Natural killer cell (primary cell): ENCODE data around the gene MVP. TPM values are rescaled to one million over a fixed set of nuclear protein-coding genes. Genes with fewer than 3 reads are reported as not detected.

Source experiments
- ATAC-seq, 3 donors: fragments of 150-1000 bp in 2 of 3; fragments of 200-7000 bp in 1 of 3; cut with Tn5 transposase; 1 replicate in 1 of 3; 2 replicates in 2 of 3; pipeline ENCODE4 v1.10.0; 2021; ENCODE audit warnings: mild to moderate bottlenecking in 2 of 3, moderate library complexity in 2 of 3
- DNase-seq, 2 donors: peaks; one replicate each; pipeline versions ENCODE4 v3.0.0 to v3.0.0-alpha.2; 2013 to 2021; ENCODE audit warnings: mixed read lengths in 1 of 2
- H3K27ac ChIP-seq: one replicate; pipeline ENCODE4 v1.5.1; 2013; ENCODE audit warnings: mild to moderate bottlenecking, low read length
- H3K27me3 ChIP-seq: one replicate; pipeline ENCODE4 v1.6.1; 2013; ENCODE audit warnings: low read length; ENCODE audit not compliant: control insufficient read depth, insufficient read depth
- H3K36me3 ChIP-seq: one replicate; pipeline ENCODE4 v1.6.1; 2013; ENCODE audit warnings: low read length; ENCODE audit not compliant: control insufficient read depth, insufficient read depth
- H3K4me1 ChIP-seq: one replicate; pipeline ENCODE4 v1.6.1; 2013; ENCODE audit warnings: low read length; ENCODE audit not compliant: control insufficient read depth, insufficient read depth
- H3K4me3 ChIP-seq: one replicate; pipeline ENCODE4 v1.5.1; 2013; ENCODE audit warnings: low read length
- H3K9me3 ChIP-seq: one replicate; pipeline ENCODE4 v1.6.1; 2013; ENCODE audit warnings: low read length; ENCODE audit not compliant: control insufficient read depth, insufficient read depth
- H3K27ac Mint-ChIP-seq, 2 donors: one replicate each; pipeline ENCODE4 v1.8.0; 2022; ENCODE audit warnings: mild to moderate bottlenecking in 2 of 2, mixed read lengths in 2 of 2, moderate library complexity in 1 of 2
- H3K27me3 Mint-ChIP-seq, 2 donors: one replicate each; pipeline ENCODE4 v1.8.0; 2022; ENCODE audit warnings: low read depth in 2 of 2, mixed read lengths in 2 of 2
- H3K36me3 Mint-ChIP-seq: one replicate; pipeline ENCODE4 v1.8.0; 2022; ENCODE audit warnings: mixed read lengths
- H3K4me1 Mint-ChIP-seq, 2 donors: one replicate each; pipeline ENCODE4 v1.8.0; 2022; ENCODE audit warnings: mixed read lengths in 2 of 2
- H3K4me3 Mint-ChIP-seq: one replicate; pipeline ENCODE4 v1.8.0; 2022; ENCODE audit warnings: mild to moderate bottlenecking, moderate library complexity, mixed read lengths
- H3K9me3 Mint-ChIP-seq, 2 donors: one replicate each; pipeline ENCODE4 v1.8.0; 2022; ENCODE audit warnings: mixed read lengths in 2 of 2
- WGBS: methylation state at CpG from one replicate; pipeline ENCODE4 v1.1.7; 2013; ENCODE audit warnings: missing lambda C conversion rate; ENCODE audit not compliant: insufficient coverage; 5-methylcytosine and 5-hydroxymethylcytosine counted together
- intact Hi-C: fragments of 100-400 bp; cut with micrococcal nuclease; formaldehyde crosslinking; loops from one replicate; pipeline ENCODE4 v1.14.2; 2022
- total RNA-seq, 4 donors: library from RNA; stranded (reverse); fragments of 120-200 nt in 1 of 4; gene quantifications; one replicate each; pipeline versions ENCODE4 v1.2.3 to v1.2.4, GENCODE V29; 2013 to 2022
- TF ChIP-seq, protein P1 (sequence below): fragments of 200-600 bp; IDR thresholded peaks from one replicate; pipeline ENCODE4 v1.8.0; 2022; ENCODE audit warnings: antibody characterized with exemption

Gene MVP
- total RNA-seq, 3 donors from 2014 or later (not counting 1 experiment from before 2014, with no cell fraction given), result 154 to 168 (median 163) TPM

DNA sequence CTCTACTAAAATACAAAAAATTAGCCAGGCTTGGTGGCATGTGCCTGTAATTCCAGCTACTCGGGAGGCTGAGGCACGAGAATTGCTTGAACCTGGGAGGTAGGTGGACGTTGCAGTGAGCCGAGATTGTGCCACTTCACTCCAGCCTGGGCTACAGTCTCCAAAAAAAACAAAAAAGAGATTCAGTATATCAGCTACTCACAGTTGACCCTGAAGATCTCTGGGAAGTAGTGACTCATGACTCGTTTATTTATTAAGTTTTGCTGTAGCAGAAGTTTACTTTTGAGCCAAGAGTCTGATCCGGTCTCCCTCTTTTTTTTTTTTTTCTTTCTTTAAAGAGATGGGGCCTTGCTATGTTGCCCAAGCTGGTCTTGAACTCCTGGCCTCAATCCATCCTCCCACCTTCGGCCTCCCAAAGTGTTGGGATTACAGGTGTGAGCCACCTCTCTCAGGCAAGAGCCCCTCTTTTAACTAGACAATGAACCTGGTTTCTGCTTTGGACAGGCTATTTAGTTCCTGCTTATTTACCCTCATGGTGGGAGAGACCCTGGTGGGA, 4.4 kb downstream of the MVP start:
- H3K9me3 ChIP-seq, result no peaks in the 10 kb centered on the region
- peaks cover 73% of the 10 kb centered on the region for H3K4me1 ChIP-seq
- no peaks in the 10 kb centered on the region for H3K36me3 Mint-ChIP-seq
- no peaks in the 10 kb centered on the region for H3K9me3 Mint-ChIP-seq
- TF ChIP-seq, protein P1, sequence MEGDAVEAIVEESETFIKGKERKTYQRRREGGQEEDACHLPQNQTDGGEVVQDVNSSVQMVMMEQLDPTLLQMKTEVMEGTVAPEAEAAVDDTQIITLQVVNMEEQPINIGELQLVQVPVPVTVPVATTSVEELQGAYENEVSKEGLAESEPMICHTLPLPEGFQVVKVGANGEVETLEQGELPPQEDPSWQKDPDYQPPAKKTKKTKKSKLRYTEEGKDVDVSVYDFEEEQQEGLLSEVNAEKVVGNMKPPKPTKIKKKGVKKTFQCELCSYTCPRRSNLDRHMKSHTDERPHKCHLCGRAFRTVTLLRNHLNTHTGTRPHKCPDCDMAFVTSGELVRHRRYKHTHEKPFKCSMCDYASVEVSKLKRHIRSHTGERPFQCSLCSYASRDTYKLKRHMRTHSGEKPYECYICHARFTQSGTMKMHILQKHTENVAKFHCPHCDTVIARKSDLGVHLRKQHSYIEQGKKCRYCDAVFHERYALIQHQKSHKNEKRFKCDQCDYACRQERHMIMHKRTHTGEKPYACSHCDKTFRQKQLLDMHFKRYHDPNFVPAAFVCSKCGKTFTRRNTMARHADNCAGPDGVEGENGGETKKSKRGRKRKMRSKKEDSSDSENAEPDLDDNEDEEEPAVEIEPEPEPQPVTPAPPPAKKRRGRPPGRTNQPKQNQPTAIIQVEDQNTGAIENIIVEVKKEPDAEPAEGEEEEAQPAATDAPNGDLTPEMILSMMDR, result no peak
- DNase-seq (no peak), ATAC-seq (no peak)
- H3K4me3 ChIP-seq, result no peak overlapping the region
- peaks cover 38 to 53% of the 10 kb centered on the region in 2 donors for H3K4me1 Mint-ChIP-seq
- H3K36me3 ChIP-seq, result peaks cover 2% of the 10 kb centered on the region
- intact Hi-C loops, result no loop called here
- H3K4me3 Mint-ChIP-seq, result no peak overlapping the region
- H3K27me3 Mint-ChIP-seq, result no peaks in the 10 kb centered on the region
- H3K27me3 ChIP-seq, result no peaks in the 10 kb centered on the region
- H3K27ac Mint-ChIP-seq, result peak overlapping the region; percentile 69 to 76
- 83% methylated on average over 7 of the region's 7 CpGs for WGBS
- H3K27ac ChIP-seq, result no peak overlapping the region

DNA sequence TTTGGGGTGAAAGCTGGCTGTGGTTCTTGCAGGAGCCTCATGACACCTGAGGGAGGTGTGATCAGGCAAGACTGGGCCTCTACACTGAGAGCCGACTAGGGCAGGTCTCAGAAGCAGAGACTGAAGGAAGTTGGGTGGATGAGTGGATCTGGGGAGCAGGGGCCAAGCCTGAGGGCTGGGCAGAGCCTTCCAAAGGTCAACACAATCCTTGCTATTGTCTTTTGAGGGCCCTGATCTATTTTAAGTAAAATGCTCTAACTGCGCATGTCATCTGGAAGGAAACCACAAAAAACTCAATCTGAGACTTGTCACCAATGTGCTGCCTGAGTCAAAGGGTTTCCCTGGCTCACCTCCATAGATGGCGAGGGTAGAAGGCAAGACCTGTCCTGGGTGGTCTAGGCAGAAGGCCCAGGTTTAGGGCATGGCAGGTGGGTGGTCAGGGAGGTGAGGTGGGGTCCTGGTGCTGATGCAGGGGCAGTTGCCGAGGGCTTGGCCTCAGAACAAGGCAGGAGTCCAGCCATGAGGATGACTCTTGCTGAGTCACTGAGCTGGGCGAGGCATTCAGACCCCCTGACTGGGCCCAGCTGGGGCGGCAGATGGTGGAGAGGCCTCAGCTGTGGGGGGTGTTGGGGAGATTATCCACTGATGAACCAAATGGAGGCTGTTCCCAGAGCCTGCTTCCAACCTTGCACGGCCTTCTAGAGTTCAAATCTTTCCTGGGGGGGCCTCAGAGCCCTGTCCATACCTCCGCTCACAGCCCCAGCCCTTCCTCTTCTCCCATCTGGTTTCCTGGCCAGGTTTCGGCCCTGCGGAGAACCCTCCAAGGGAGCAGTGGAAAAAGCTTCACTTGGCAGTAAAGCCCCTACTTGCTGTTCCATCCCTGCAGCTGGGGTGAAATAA, 5.1 kb downstream of the MVP start:
- H3K4me3 Mint-ChIP-seq, result peak overlapping the region; percentile 29
- Histone ChIP-seq H3K27me3 (no peaks in the 10 kb centered on the region), H3K27ac (no peak overlapping the region), H3K4me1 (peaks cover 66% of the 10 kb centered on the region), H3K9me3 (no peaks in the 10 kb centered on the region), H3K36me3 (peaks cover 4% of the 10 kb centered on the region), H3K4me3 (no peak overlapping the region)
- no peaks in the 10 kb centered on the region for H3K36me3 Mint-ChIP-seq
- ATAC-seq (no peak), DNase-seq (peak in 1 of 2 donors; percentile 61)
- H3K9me3 Mint-ChIP-seq, result no peaks in the 10 kb centered on the region
- H3K27me3 Mint-ChIP-seq, result no peaks in the 10 kb centered on the region
- TF ChIP-seq, protein P1, result no peak
- intact Hi-C loops, result no loop called here
- WGBS, result 54% methylated on average over 10 of the region's 10 CpGs
- peak overlapping the region; percentile 69 to 76 for H3K27ac Mint-ChIP-seq
- peaks cover 31 to 53% of the 10 kb centered on the region in 2 donors for H3K4me1 Mint-ChIP-seq

DNA sequence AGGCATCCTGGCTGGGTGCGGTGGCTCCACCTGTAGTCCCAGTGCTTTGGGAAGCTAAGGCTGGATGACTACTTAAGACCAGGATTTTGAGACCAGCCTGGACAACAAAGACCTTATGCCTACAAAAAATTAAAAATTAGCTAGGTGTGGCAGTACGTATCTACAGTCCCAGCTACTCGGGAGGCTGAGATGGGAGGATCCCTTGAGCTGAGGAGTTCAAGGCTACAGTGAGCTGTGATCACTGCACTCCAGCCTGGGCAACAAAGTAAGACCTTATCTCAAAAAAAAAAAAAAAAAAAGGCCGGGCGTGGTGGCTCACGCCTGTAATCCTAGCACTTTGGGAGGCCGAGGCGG, 6.1 kb downstream of the MVP start:
- ATAC-seq, result no peak

More for the DNA sequence above, 6.1 kb downstream of the MVP start:
- H3K27me3 ChIP-seq, result no peaks in the 10 kb centered on the region
- H3K27ac ChIP-seq, result no peak overlapping the region
- Mint-ChIP-seq H3K27ac (no peak overlapping the region), H3K27me3 (no peaks in the 10 kb centered on the region), H3K36me3 (no peaks in the 10 kb centered on the region), H3K4me3 (no peak overlapping the region), H3K4me1 (peaks cover 23 to 44% of the 10 kb centered on the region in 2 donors), H3K9me3 (no peaks in the 10 kb centered on the region)
- DNase-seq, result no peak
- H3K4me3 ChIP-seq, result no peak overlapping the region
- H3K9me3 ChIP-seq, result no peaks in the 10 kb centered on the region
- peaks cover 9% of the 10 kb centered on the region for H3K36me3 ChIP-seq
- TF ChIP-seq, protein P1, result no peak
- intact Hi-C loops, result no loop called here
- 96% methylated on average over 7 of the region's 8 CpGs for WGBS
- peaks cover 57% of the 10 kb centered on the region for H3K4me1 ChIP-seq
